K562 (cell line): Measurements from ENCODE around the gene PLXDC2. TPM values are rescaled to one million over a fixed set of nuclear protein-coding genes. Genes with fewer than 3 reads are reported as not detected.

ENCODE experiments used
- ATAC-seq: fragments of 200-7000 bp; cut with Tn5 transposase; 3 replicates; pipeline ENCODE4 v1.9.1; 2020; ENCODE audit warnings: moderate library complexity
- BruUV-seq: library from RNA; stranded (reverse); fragments of 400-500 nt; replicated peaks from 2 replicates; lab custom pipeline; 2021; lab: Mats Ljungman, UMichigan
- CTCF ChIA-PET: fragments of 300-600 bp; formaldehyde crosslinking; extraction: SDS; loops from one replicate; lab custom pipeline; 2021; ENCODE audit warnings: low intra/inter-chr PET ratio; lab: Yijun Ruan, JAX
- POLR2A ChIA-PET: fragments of 300-600, 350-650 bp; sonication (Branson Sonifier 250); formaldehyde crosslinking; extraction: SDS; loops from one replicate; lab custom pipeline; 2021; ENCODE audit warnings: antibody characterized with exemption, inconsistent platforms; lab: Yijun Ruan, JAX
- DNase-seq, 4 experiments: peaks; one replicate each; pipeline versions ENCODE4 v3.0.0 to v3.0.0-alpha.2; 2011 to 2018; ENCODE audit warnings: low spot score in 3 of 4, mixed read lengths in 3 of 4; ENCODE audit errors: extremely low read depth in 1 of 4
- FAIRE-seq: peaks from 2 replicates; lab custom pipeline; 2011; peaks lifted over from hg19 to GRCh38; lab: Jason Lieb, UNC
- H2AFZ ChIP-seq: 2 replicates; pipeline ENCODE4 v1.6.0; 2011; ENCODE audit warnings: low read depth, low read length, control low read depth, inconsistent platforms
- H3K27ac ChIP-seq: fragments of 200-600 bp; 3 replicates; pipeline ENCODE4 v1.8.0; 2011; ENCODE audit warnings: low read depth, mild to moderate bottlenecking, control low read depth, inconsistent platforms, low read length, moderate library complexity, mixed read lengths; ENCODE audit errors: extremely low read depth
- H3K27me3 ChIP-seq, 2 experiments: fragments of 300-600 bp in 1 of 2; 2 replicates in 1 of 2; 3 replicates in 1 of 2; pipeline versions ENCODE4 v1.6.0 to v1.8.0; 2011; ENCODE audit warnings: inconsistent platforms in 2 of 2, low read length in 2 of 2, mild to moderate bottlenecking in 1 of 2, mixed read lengths in 1 of 2, moderate library complexity in 1 of 2; ENCODE audit not compliant: control insufficient read depth in 2 of 2, insufficient read depth in 2 of 2
- H3K36me3 ChIP-seq: fragments of 300-600 bp; 3 replicates; pipeline ENCODE4 v1.8.0; 2011; ENCODE audit warnings: mild to moderate bottlenecking, low read length, inconsistent platforms; ENCODE audit not compliant: control insufficient read depth, insufficient read depth
- H3K4me1 ChIP-seq, 2 experiments: fragments of 200-600 bp in 1 of 2; replicated peaks in 1 of 2; 2 replicates in 1 of 2; 3 replicates in 1 of 2; pipeline versions ENCODE4 v1.5.1 to v1.8.0; 2011; ENCODE audit warnings: inconsistent platforms in 2 of 2, low read length in 2 of 2, mild to moderate bottlenecking in 1 of 2, mixed read lengths in 1 of 2, moderate library complexity in 1 of 2; ENCODE audit not compliant: control insufficient read depth in 2 of 2, insufficient read depth in 2 of 2
- H3K4me2 ChIP-seq: 2 replicates; pipeline ENCODE4 v1.6.1; 2011; ENCODE audit warnings: low read length, control low read depth, inconsistent platforms, mixed read lengths; ENCODE audit not compliant: insufficient read depth
- H3K4me3 ChIP-seq: fragments of 200-600 bp; sonication (generic), shearing (Covaris generic); 2 replicates; pipeline ENCODE4 v1.5.1; 2016; ENCODE audit warnings: control low read depth, inconsistent platforms
- H3K79me2 ChIP-seq: fragments of 200-600 bp; 3 replicates; pipeline ENCODE4 v1.8.0; 2011; ENCODE audit warnings: low read length, inconsistent platforms; ENCODE audit not compliant: control insufficient read depth, insufficient read depth
- H3K9ac ChIP-seq, 2 experiments: 2 replicates each; pipeline versions ENCODE4 v1.6.0 to v1.6.1; 2011; ENCODE audit warnings: low read depth in 2 of 2, low read length in 2 of 2, control low read depth in 1 of 2, inconsistent platforms in 1 of 2, mild to moderate bottlenecking in 1 of 2, mixed read lengths in 1 of 2; ENCODE audit not compliant: insufficient read depth in 1 of 2
- H3K9me1 ChIP-seq: one replicate; pipeline ENCODE4 v1.6.0; 2011; ENCODE audit warnings: inconsistent platforms, mild to moderate bottlenecking, low read length, moderate library complexity; ENCODE audit not compliant: control insufficient read depth, insufficient read depth
- H3K9me3 ChIP-seq: replicated peaks from 2 replicates; pipeline ENCODE4 v1.5.1; 2011; ENCODE audit warnings: low read depth, low read length, inconsistent platforms; ENCODE audit not compliant: control insufficient read depth, insufficient read depth
- H4K20me1 ChIP-seq: replicated peaks from 2 replicates; pipeline ENCODE4 v1.6.1; 2011; ENCODE audit warnings: low read length, inconsistent platforms, mixed read lengths; ENCODE audit not compliant: control insufficient read depth, insufficient read depth
- NCOR1 ChIP-seq: fragments of 450-650 bp; IDR thresholded peaks from 2 replicates; pipeline ENCODE4 v1.6.1; 2016; ENCODE audit warnings: mild to moderate bottlenecking, moderate library complexity
- NFE2 ChIP-seq: IDR thresholded peaks from 2 replicates; pipeline ENCODE4 v1.6.1; 2014; ENCODE audit warnings: antibody characterized with exemption, low read depth
- NFIC ChIP-seq: fragments of 450-650 bp; IDR thresholded peaks from 2 replicates; pipeline ENCODE4 v1.6.1; 2017; ENCODE audit warnings: mild to moderate bottlenecking, inconsistent platforms
- SLC30A9 ChIP-seq: fragments of 250-450 bp; sonication (Bioruptor Pico); IDR thresholded peaks from 2 replicates; pipeline ENCODE4 v1.8.0; 2022; ENCODE audit warnings: mild to moderate bottlenecking, moderate library complexity
- ZNF408 ChIP-seq: fragments of 250-450 bp; sonication (Bioruptor Pico); IDR thresholded peaks from 2 replicates; pipeline ENCODE4 v1.4.0; 2020; ENCODE audit warnings: low read depth, mild to moderate bottlenecking, moderate library complexity
- WGBS: fragments of 100-300 bp; shearing (Covaris generic); methylation state at CpG from one replicate; pipeline ENCODE4 v1.1.6; 2016; ENCODE audit warnings: low coverage, mixed read lengths; ENCODE audit not compliant: insufficient coverage; ENCODE audit errors: missing lambda C conversion rate; 5-methylcytosine and 5-hydroxymethylcytosine counted together
- in situ Hi-C: fragments of 300-500 bp; cut with MboI; formaldehyde crosslinking; loops from 4 replicates; pipeline ENCODE4 v1.15.0; 2018; ENCODE audit warnings: inconsistent platforms, mixed read lengths
- intact Hi-C: fragments of 100-400 bp; cut with micrococcal nuclease; formaldehyde crosslinking; loops from 2 replicates; pipeline ENCODE4 v1.14.2; 2022
- polyA plus RNA-seq, 8 experiments: library from polyadenylated mRNA; depleted of rRNA in 4 of 8; stranded (reverse) in 5 of 8; unstranded in 3 of 8; fragments of >200 nt; fragmentation: Nextera tagmentation in 2 of 8; fragmentation: Illumina TruSeq in 1 of 8; extraction: Ambion mirVana in 2 of 8; extraction: Trizol in 1 of 8; gene quantifications; 2 replicates each; pipeline versions ENCODE4 v1.2.1 to v1.2.3, GENCODE V29; 2011 to 2014; ENCODE audit warnings: inconsistent platforms in 1 of 8, missing spikeins in 1 of 8
- total RNA-seq, 7 experiments: library from RNA; depleted of rRNA in 6 of 7; stranded (reverse); fragments of >200 nt in 6 of 7; fragmentation: Illumina TruSeq in 2 of 7; extraction: Trizol in 2 of 7; gene quantifications; 2 replicates each; pipeline versions ENCODE4 v1.2.1 to v1.2.3, GENCODE V29; 2011 to 2021; ENCODE audit warnings: low replicate concordance in 1 of 7

Gene PLXDC2
- total and polyA plus RNA-seq, 9 of the 15 experiments (the other 6 are each of a cell fraction or from before 2014, with no cell fraction given) = 0.01 to 0.33 (median 0.10) TPM; not detected in 3

GRCh38 chr10:19772972-19773371, 43.3 kb upstream of the PLXDC2 start:
- CTCF ChIA-PET = no interaction called here
- no peaks in the 10 kb centered on the region; the same call in 1 of the 2 replicates for H3K9me3 ChIP-seq
- no peaks in the 10 kb centered on the region for H4K20me1 ChIP-seq
- no peak overlapping the region for H3K4me2 ChIP-seq
- no peak overlapping the region for H3K27ac ChIP-seq
- in situ Hi-C loops = no loop called here
- no TSS peak for BruUV-seq
- no peaks in the 10 kb centered on the region; a peak in 1 of 5 replicates for H3K4me1 ChIP-seq
- H3K36me3 ChIP-seq = no peaks in the 10 kb centered on the region
- no peak overlapping the region for H3K9ac ChIP-seq
- H3K27me3 ChIP-seq = no peaks in the 10 kb centered on the region
- no peak for TF ChIP-seq SLC30A9 (CRISPR knock-in tag)
- TF ChIP-seq NCOR1 = no peak
- TF ChIP-seq NFIC = no peak
- intact Hi-C loops = no loop called here
- 0% methylated on average over 2 of the region's 2 CpGs for WGBS
- ATAC-seq (no peak), FAIRE-seq (no peak), DNase-seq (no peak)
- H3K9me1 ChIP-seq = no peaks in the 10 kb centered on the region
- H3K4me3 ChIP-seq = no peak overlapping the region
- H3K79me2 ChIP-seq = no peaks in the 10 kb centered on the region
- H2AFZ ChIP-seq = no peak overlapping the region
- POLR2A ChIA-PET = interaction anchor here (0.6 kb wide), 1 partner anchor 25 kb away, joined by 3 read pairs; no protein-coding TSS in a partner anchor

GRCh38 chr10:19775296-19775695, 40.9 kb upstream of the PLXDC2 start:
- no peak for TF ChIP-seq ZNF408 (CRISPR knock-in tag)
- TF ChIP-seq NFE2 = peak; percentile 37; the same call in 1 of the 2 replicates
- Histone ChIP-seq H3K9ac (no peak overlapping the region), H3K4me2 (no peak overlapping the region), H3K4me3 (no peak overlapping the region), H3K9me3 (no peaks in the 10 kb centered on the region), H2AFZ (no peak overlapping the region), H3K79me2 (no peaks in the 10 kb centered on the region), H3K36me3 (no peaks in the 10 kb centered on the region), H3K27ac (no peak overlapping the region), H4K20me1 (no peaks in the 10 kb centered on the region), H3K27me3 (no peaks in the 10 kb centered on the region), H3K4me1 (no peaks in the 10 kb centered on the region; a peak in 1 of 5 replicates), H3K9me1 (no peaks in the 10 kb centered on the region)
- ChIA-PET CTCF (no interaction called here), POLR2A (no interaction called here)
- FAIRE-seq = no peak
- intact Hi-C loops (no loop called here), in situ Hi-C loops (no loop called here)
- no peak for ATAC-seq
- 6% methylated on average over 2 of the region's 2 CpGs for WGBS
- peak in 1 of 4 experiments; percentile 7 for DNase-seq
- BruUV-seq = no TSS peak
